HFF-Myc (cell line): ENCODE data around the gene ANXA1.

Source experiments
- DNase-seq: peaks from one replicate; pipeline ENCODE4 v3.0.0-alpha.2; 2011; ENCODE audit warnings: low read depth; ENCODE audit errors: extremely low read depth
- H3K4me3 ChIP-seq: replicated peaks from 2 replicates; pipeline ENCODE4 v1.5.1; 2011; ENCODE audit warnings: low read depth, mild to moderate bottlenecking, control low read depth, low read length
- CTCF ChIP-seq: IDR thresholded peaks from 2 replicates; pipeline ENCODE4 v1.5.1; 2012; ENCODE audit warnings: mild to moderate bottlenecking, low read depth, low read length, control low read depth; ENCODE audit errors: missing control alignments

The ANXA1 gene

GRCh38 chr9:73210886-73211666, 59.4 kb downstream of the ANXA1 start:
- no peak overlapping the region for H3K4me3 ChIP-seq
- DNase-seq = no peak
- TF ChIP-seq CTCF = no peak

- DNase-seq = no peak
- no peak for TF ChIP-seq CTCF
These were observed 61.6 kb downstream of the ANXA1 start for GRCh38 chr9:73213300-73213699.

GRCh38 chr9:73215249-73215648, 63.6 kb downstream of the ANXA1 start:
- H3K4me3 ChIP-seq = no peak overlapping the region
- no peak for TF ChIP-seq CTCF
- DNase-seq = no peak

More at GRCh38 chr9:73213300-73213699, 61.6 kb downstream of the ANXA1 start:
- H3K4me3 ChIP-seq = no peak overlapping the region

GRCh38 chr9:73216100-73216499, 64.4 kb downstream of the ANXA1 start:
- no peak for DNase-seq
- no peak overlapping the region for H3K4me3 ChIP-seq
- TF ChIP-seq CTCF = no peak
